ENCODE data around the gene MAB21L4.

- TF ChIP-seq CTCF (IDR thresholded peaks at IDR 0.05) (no peak), POLR2A (IDR thresholded peaks at IDR 0.05) (no peak)
These were observed 59.0 kb downstream of the MAB21L4 start for GRCh38 chr2:240836781-240837467.
